HEK293 (cell line): ENCODE measurements around the gene VAT1.

Experiments
- CTCF ChIA-PET: fragments of 350-600 bp; formaldehyde crosslinking; extraction: SDS; loops from one replicate; lab custom pipeline; 2021; ENCODE audit warnings: antibody characterized with exemption; lab: Yijun Ruan, JAX
- POLR2A ChIA-PET: fragments of 300-600 bp; formaldehyde crosslinking; extraction: SDS; loops from one replicate; lab custom pipeline; 2020; ENCODE audit warnings: antibody characterized with exemption, inconsistent platforms; lab: Yijun Ruan, JAX
- H3K27ac ChIP-seq: fragments of 200-500 bp; sonication (Bioruptor generic); 2 replicates; pipeline ENCODE4 v1.5.1; 2014; ENCODE audit warnings: low read depth, low read length, control low read depth, inconsistent platforms; ENCODE audit errors: extremely low read depth
- H3K36me3 ChIP-seq, 2 experiments: fragments of 200-500 bp in 1 of 2; sonication (Bioruptor generic) in 1 of 2; 1 replicate in 1 of 2; 2 replicates in 1 of 2; pipeline ENCODE4 v1.5.1; 2014 to 2017; ENCODE audit warnings: inconsistent platforms in 2 of 2, low read length in 2 of 2; ENCODE audit not compliant: control insufficient read depth in 2 of 2, insufficient read depth in 1 of 2
- H3K4me1 ChIP-seq: fragments of 200-500 bp; sonication (Bioruptor generic); 2 replicates; pipeline ENCODE4 v1.5.1; 2014; ENCODE audit warnings: mild to moderate bottlenecking, low read length, inconsistent platforms; ENCODE audit not compliant: control insufficient read depth, insufficient read depth
- H3K4me3 ChIP-seq: 2 replicates; pipeline ENCODE4 v1.5.1; 2011; ENCODE audit warnings: low read depth, mild to moderate bottlenecking, control low read depth, low read length, moderate library complexity
- H3K9me3 ChIP-seq: fragments of 200-500 bp; sonication (Bioruptor generic); 2 replicates; pipeline ENCODE4 v1.5.1; 2014; ENCODE audit warnings: low read depth, low read length, inconsistent platforms; ENCODE audit not compliant: control insufficient read depth, insufficient read depth
- EGR2 ChIP-seq: fragments of 450-650 bp; formaldehyde crosslinking; IDR thresholded peaks from 2 replicates; pipeline ENCODE4 v1.5.1; 2016; ENCODE audit warnings: low read depth, missing biosample characterization, missing genetic modification characterization
- FEZF1 ChIP-seq: fragments of 450-650 bp; formaldehyde crosslinking; IDR thresholded peaks from 2 replicates; pipeline ENCODE4 v1.5.1; 2016; ENCODE audit warnings: missing biosample characterization, missing genetic modification characterization
- GLIS1 ChIP-seq: fragments of 450-650 bp; formaldehyde crosslinking; IDR thresholded peaks from 2 replicates; pipeline ENCODE4 v1.5.1; 2016; ENCODE audit warnings: missing biosample characterization, missing genetic modification characterization
- KLF7 ChIP-seq: fragments of 450-650 bp; formaldehyde crosslinking; IDR thresholded peaks from 2 replicates; pipeline ENCODE4 v1.5.1; 2016; ENCODE audit warnings: missing biosample characterization, missing genetic modification characterization, borderline replicate concordance
- PRDM1 ChIP-seq: fragments of 450-650 bp; formaldehyde crosslinking; IDR thresholded peaks from 2 replicates; pipeline ENCODE4; 2016; ENCODE audit warnings: missing biosample characterization, missing genetic modification characterization
- SALL2 ChIP-seq: fragments of 450-650 bp; formaldehyde crosslinking; IDR thresholded peaks from 2 replicates; pipeline ENCODE4 v1.5.0; 2017; ENCODE audit warnings: missing biosample characterization, mild to moderate bottlenecking, missing genetic modification characterization, borderline replicate concordance
- SCRT1 ChIP-seq: fragments of 450-650 bp; formaldehyde crosslinking; IDR thresholded peaks from 2 replicates; pipeline ENCODE4 v1.5.1; 2016; ENCODE audit warnings: missing biosample characterization, missing genetic modification characterization, borderline replicate concordance
- SP3 ChIP-seq: fragments of 450-650 bp; formaldehyde crosslinking; IDR thresholded peaks from 2 replicates; pipeline ENCODE4 v1.5.1; 2016; ENCODE audit warnings: missing biosample characterization, missing genetic modification characterization
- TRIM28 ChIP-seq: IDR thresholded peaks from 2 replicates; pipeline ENCODE4 v1.6.1; 2011; ENCODE audit warnings: low read length, control low read depth, borderline replicate concordance
- YY2 ChIP-seq: fragments of 450-650 bp; formaldehyde crosslinking; IDR thresholded peaks from 2 replicates; pipeline ENCODE4 v1.5.1; 2016; ENCODE audit warnings: missing biosample characterization, missing genetic modification characterization
- ZBTB48 ChIP-seq: fragments of 450-650 bp; formaldehyde crosslinking; IDR thresholded peaks from 2 replicates; pipeline ENCODE4 v1.5.1; 2016; ENCODE audit warnings: missing biosample characterization, missing genetic modification characterization
- ZBTB49 ChIP-seq: fragments of 450-650 bp; formaldehyde crosslinking; IDR thresholded peaks from 2 replicates; pipeline ENCODE4 v1.5.1; 2016; ENCODE audit warnings: missing biosample characterization, missing genetic modification characterization, low read depth
- ZBTB8A ChIP-seq: fragments of 450-650 bp; formaldehyde crosslinking; IDR thresholded peaks from 2 replicates; pipeline ENCODE4 v1.5.1; 2016; ENCODE audit warnings: missing biosample characterization, missing genetic modification characterization
- ZNF140 ChIP-seq: fragments of 450-650 bp; formaldehyde crosslinking; IDR thresholded peaks from 2 replicates; pipeline ENCODE4 v1.5.1; 2016; ENCODE audit warnings: missing biosample characterization, missing genetic modification characterization
- ZNF2 ChIP-seq: fragments of 450-650 bp; formaldehyde crosslinking; IDR thresholded peaks from 2 replicates; pipeline ENCODE4 v1.5.1; 2016; ENCODE audit warnings: missing biosample characterization, missing genetic modification characterization
- ZNF223 ChIP-seq: fragments of 450-650 bp; formaldehyde crosslinking; IDR thresholded peaks from 2 replicates; pipeline ENCODE4 v1.5.1; 2016; ENCODE audit warnings: missing biosample characterization, missing genetic modification characterization
- ZNF341 ChIP-seq: fragments of 450-650 bp; formaldehyde crosslinking; IDR thresholded peaks from 2 replicates; pipeline ENCODE4; 2016; ENCODE audit warnings: low read depth, missing biosample characterization, missing genetic modification characterization
- ZNF404 ChIP-seq: fragments of 450-650 bp; formaldehyde crosslinking; IDR thresholded peaks from 2 replicates; pipeline ENCODE4 v1.5.1; 2017; ENCODE audit warnings: missing biosample characterization, missing genetic modification characterization
- ZNF423 ChIP-seq: fragments of 450-650 bp; formaldehyde crosslinking; IDR thresholded peaks from 2 replicates; pipeline ENCODE4 v1.5.1; 2016; ENCODE audit warnings: missing biosample characterization, missing genetic modification characterization
- ZNF48 ChIP-seq: fragments of 450-650 bp; formaldehyde crosslinking; IDR thresholded peaks from 2 replicates; pipeline ENCODE4 v1.5.1; 2016; ENCODE audit warnings: missing biosample characterization, missing genetic modification characterization
- ZNF530 ChIP-seq: fragments of 450-650 bp; formaldehyde crosslinking; IDR thresholded peaks from 2 replicates; pipeline ENCODE4 v1.5.1; 2016; ENCODE audit warnings: low read depth, missing biosample characterization, missing genetic modification characterization
- ZNF548 ChIP-seq: fragments of 450-650 bp; formaldehyde crosslinking; IDR thresholded peaks from 2 replicates; pipeline ENCODE4 v1.5.1; 2016; ENCODE audit warnings: missing biosample characterization, missing genetic modification characterization
- ZNF560 ChIP-seq: fragments of 450-650 bp; formaldehyde crosslinking; IDR thresholded peaks from 2 replicates; pipeline ENCODE4 v1.5.1; 2017; ENCODE audit warnings: missing biosample characterization, missing genetic modification characterization, borderline replicate concordance
- ZNF626 ChIP-seq: fragments of 450-650 bp; sonication (Bioruptor Pico); formaldehyde crosslinking; IDR thresholded peaks from 2 replicates; pipeline ENCODE4 v1.5.1; 2018; ENCODE audit warnings: missing biosample characterization, missing genetic modification characterization, inconsistent platforms
- ZXDB ChIP-seq: fragments of 450-650 bp; formaldehyde crosslinking; IDR thresholded peaks from 2 replicates; pipeline ENCODE4 v1.5.1; 2016; ENCODE audit warnings: missing biosample characterization, missing genetic modification characterization
- TF ChIP-seq, protein P1 (sequence below): fragments of 450-650 bp; formaldehyde crosslinking; IDR thresholded peaks from 2 replicates; pipeline ENCODE4 v1.5.1; 2016; ENCODE audit warnings: missing biosample characterization, missing genetic modification characterization
- TF ChIP-seq, protein P2 (sequence below): fragments of 450-650 bp; formaldehyde crosslinking; IDR thresholded peaks from 2 replicates; pipeline ENCODE4 v1.5.1; 2016; ENCODE audit warnings: missing biosample characterization, missing genetic modification characterization
- TF ChIP-seq, protein P3 (sequence below): sonication (generic); formaldehyde crosslinking; IDR thresholded peaks from 2 replicates; pipeline ENCODE4 v1.8.1; 2022; ENCODE audit warnings: mild to moderate bottlenecking, moderate library complexity, missing genetic modification reagents
- TF ChIP-seq, protein P4 (sequence below): fragments of 450-650 bp; formaldehyde crosslinking; IDR thresholded peaks from 2 replicates; pipeline ENCODE4 v1.5.1; 2016; ENCODE audit warnings: missing biosample characterization, missing genetic modification characterization

VAT1 gene

GRCh38 chr17:43019418-43019817 is 2.8 kb downstream of the VAT1 start:
- ChIA-PET POLR2A (interaction anchor here (0.6 to 1.6 kb wide), 3 partner anchors 9 to 21 kb away, joined by 3 to 7 read pairs (median 3); partner anchors contain the start of gene RPL27), CTCF (interaction anchor here (1.0 to 1.1 kb wide), 2 partner anchors 21 to 464 kb away, joined by 3 to 4 read pairs; partner anchors contain the start of genes DHX8 and RPL27)

GRCh38 chr17:43018932-43019331 is 3.3 kb downstream of the VAT1 start:
- CTCF ChIA-PET: interaction anchor here (1.0 to 1.1 kb wide), 2 partner anchors 21 to 464 kb away, joined by 3 to 4 read pairs; partner anchors contain the start of genes DHX8 and RPL27
- H3K27ac ChIP-seq: no peak overlapping the region
- H3K4me3 ChIP-seq: no peak overlapping the region
- TF ChIP-seq TRIM28 (no peak), ZBTB49 (no peak), KLF7 (tag by site-specific recombination) (no peak), SCRT1 (tag by site-specific recombination) (no peak), ZNF548 (no peak), ZNF140 (tag by site-specific recombination) (no peak), SALL2 (no peak), SP3 (tag by site-specific recombination) (no peak), ZNF423 (no peak), EGR2 (no peak), ZBTB8A (tag by site-specific recombination) (no peak)

More at GRCh38 chr17:43019418-43019817, 2.8 kb downstream of the VAT1 start:
- Histone ChIP-seq H3K4me1 (peaks cover 12% of the 10 kb centered on the region), H3K9me3 (no peaks in the 10 kb centered on the region), H3K27ac (no peak overlapping the region), H3K36me3 (peaks cover 0 to 39% of the 10 kb centered on the region in 2 experiments; a peak in 2 of 3 replicates), H3K4me3 (no peak overlapping the region)
- TF ChIP-seq ZNF404 (tag by site-specific recombination) (no peak), YY2 (tag by site-specific recombination) (no peak), ZNF2 (tag by site-specific recombination) (no peak), ZNF223 (tag by site-specific recombination) (no peak), ZNF560 (no peak), GLIS1 (tag by site-specific recombination) (peak; percentile 28; the same call in 1 of the 2 replicates), ZNF626 (tag by site-specific recombination) (no peak), PRDM1 (peak; percentile 85), ZBTB48 (tag by site-specific recombination) (peak; percentile 15; the same call in 1 of the 2 replicates), ZXDB (tag by site-specific recombination) (no peak), ZNF530 (tag by site-specific recombination) (no peak), ZNF341 (tag by site-specific recombination) (peak; percentile 67; the same call in 1 of the 2 replicates), ZNF48 (tag by site-specific recombination) (no peak), FEZF1 (no peak)
- TF ChIP-seq, protein P1, sequence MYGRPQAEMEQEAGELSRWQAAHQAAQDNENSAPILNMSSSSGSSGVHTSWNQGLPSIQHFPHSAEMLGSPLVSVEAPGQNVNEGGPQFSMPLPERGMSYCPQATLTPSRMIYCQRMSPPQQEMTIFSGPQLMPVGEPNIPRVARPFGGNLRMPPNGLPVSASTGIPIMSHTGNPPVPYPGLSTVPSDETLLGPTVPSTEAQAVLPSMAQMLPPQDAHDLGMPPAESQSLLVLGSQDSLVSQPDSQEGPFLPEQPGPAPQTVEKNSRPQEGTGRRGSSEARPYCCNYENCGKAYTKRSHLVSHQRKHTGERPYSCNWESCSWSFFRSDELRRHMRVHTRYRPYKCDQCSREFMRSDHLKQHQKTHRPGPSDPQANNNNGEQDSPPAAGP (tag by site-specific recombination): 0 out of 2 replicates have a peak, but pooled peaks have one; percentile 25
- TF ChIP-seq, protein P2, sequence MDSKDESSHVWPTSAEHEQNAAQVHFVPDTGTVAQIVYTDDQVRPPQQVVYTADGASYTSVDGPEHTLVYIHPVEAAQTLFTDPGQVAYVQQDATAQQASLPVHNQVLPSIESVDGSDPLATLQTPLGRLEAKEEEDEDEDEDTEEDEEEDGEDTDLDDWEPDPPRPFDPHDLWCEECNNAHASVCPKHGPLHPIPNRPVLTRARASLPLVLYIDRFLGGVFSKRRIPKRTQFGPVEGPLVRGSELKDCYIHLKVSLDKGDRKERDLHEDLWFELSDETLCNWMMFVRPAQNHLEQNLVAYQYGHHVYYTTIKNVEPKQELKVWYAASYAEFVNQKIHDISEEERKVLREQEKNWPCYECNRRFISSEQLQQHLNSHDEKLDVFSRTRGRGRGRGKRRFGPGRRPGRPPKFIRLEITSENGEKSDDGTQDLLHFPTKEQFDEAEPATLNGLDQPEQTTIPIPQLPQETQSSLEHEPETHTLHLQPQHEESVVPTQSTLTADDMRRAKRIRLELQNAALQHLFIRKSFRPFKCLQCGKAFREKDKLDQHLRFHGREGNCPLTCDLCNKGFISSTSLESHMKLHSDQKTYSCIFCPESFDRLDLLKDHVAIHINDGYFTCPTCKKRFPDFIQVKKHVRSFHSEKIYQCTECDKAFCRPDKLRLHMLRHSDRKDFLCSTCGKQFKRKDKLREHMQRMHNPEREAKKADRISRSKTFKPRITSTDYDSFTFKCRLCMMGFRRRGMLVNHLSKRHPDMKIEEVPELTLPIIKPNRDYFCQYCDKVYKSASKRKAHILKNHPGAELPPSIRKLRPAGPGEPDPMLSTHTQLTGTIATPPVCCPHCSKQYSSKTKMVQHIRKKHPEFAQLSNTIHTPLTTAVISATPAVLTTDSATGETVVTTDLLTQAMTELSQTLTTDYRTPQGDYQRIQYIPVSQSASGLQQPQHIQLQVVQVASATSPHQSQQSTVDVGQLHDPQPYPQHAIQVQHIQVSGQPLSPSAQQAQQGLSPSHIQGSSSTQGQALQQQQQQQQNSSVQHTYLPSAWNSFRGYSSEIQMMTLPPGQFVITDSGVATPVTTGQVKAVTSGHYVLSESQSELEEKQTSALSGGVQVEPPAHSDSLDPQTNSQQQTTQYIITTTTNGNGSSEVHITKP (tag by site-specific recombination): 0 out of 2 replicates have a peak, but pooled peaks have one; percentile 24
- TF ChIP-seq, protein P3, sequence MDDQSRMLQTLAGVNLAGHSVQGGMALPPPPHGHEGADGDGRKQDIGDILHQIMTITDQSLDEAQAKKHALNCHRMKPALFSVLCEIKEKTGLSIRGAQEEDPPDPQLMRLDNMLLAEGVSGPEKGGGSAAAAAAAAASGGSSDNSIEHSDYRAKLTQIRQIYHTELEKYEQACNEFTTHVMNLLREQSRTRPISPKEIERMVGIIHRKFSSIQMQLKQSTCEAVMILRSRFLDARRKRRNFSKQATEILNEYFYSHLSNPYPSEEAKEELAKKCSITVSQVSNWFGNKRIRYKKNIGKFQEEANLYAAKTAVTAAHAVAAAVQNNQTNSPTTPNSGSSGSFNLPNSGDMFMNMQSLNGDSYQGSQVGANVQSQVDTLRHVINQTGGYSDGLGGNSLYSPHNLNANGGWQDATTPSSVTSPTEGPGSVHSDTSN (CRISPR knock-in tag): no peak
- TF ChIP-seq, protein P4, sequence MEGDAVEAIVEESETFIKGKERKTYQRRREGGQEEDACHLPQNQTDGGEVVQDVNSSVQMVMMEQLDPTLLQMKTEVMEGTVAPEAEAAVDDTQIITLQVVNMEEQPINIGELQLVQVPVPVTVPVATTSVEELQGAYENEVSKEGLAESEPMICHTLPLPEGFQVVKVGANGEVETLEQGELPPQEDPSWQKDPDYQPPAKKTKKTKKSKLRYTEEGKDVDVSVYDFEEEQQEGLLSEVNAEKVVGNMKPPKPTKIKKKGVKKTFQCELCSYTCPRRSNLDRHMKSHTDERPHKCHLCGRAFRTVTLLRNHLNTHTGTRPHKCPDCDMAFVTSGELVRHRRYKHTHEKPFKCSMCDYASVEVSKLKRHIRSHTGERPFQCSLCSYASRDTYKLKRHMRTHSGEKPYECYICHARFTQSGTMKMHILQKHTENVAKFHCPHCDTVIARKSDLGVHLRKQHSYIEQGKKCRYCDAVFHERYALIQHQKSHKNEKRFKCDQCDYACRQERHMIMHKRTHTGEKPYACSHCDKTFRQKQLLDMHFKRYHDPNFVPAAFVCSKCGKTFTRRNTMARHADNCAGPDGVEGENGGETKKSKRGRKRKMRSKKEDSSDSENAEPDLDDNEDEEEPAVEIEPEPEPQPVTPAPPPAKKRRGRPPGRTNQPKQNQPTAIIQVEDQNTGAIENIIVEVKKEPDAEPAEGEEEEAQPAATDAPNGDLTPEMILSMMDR: no peak

More at GRCh38 chr17:43018932-43019331, 3.3 kb downstream of the VAT1 start:
- POLR2A ChIA-PET: interaction anchor here (0.6 to 1.6 kb wide), 3 partner anchors 8 to 21 kb away, joined by 3 to 7 read pairs (median 3); partner anchors contain the start of gene RPL27
- peaks cover 12% of the 10 kb centered on the region for H3K4me1 ChIP-seq
- H3K9me3 ChIP-seq: no peaks in the 10 kb centered on the region
- peaks cover 0 to 44% of the 10 kb centered on the region in 2 experiments; a peak in 2 of 3 replicates for H3K36me3 ChIP-seq
